Hepatocyte (in vitro differentiated cells): Measurements from ENCODE around the gene CX3CL1.

Source experiments
- EZH2 ChIP-seq: fragments of 200-600 bp; sonication (generic); IDR thresholded peaks from 2 replicates; pipeline ENCODE4 v1.6.1; 2016; ENCODE audit warnings: antibody characterized with exemption, mild to moderate bottlenecking, borderline replicate concordance
- EZH2phosphoT487 ChIP-seq: fragments of 200-600 bp; sonication (generic); IDR thresholded peaks from one replicate; pipeline ENCODE4 v1.6.1; 2018; ENCODE audit warnings: antibody characterized with exemption, mild to moderate bottlenecking, low read depth, moderate library complexity; ENCODE audit not compliant: unreplicated experiment, severe bottlenecking
- TF ChIP-seq, protein P1 (sequence below): fragments of 200-600 bp; sonication (generic); IDR thresholded peaks from 2 replicates; pipeline ENCODE4 v1.5.1; 2016; ENCODE audit warnings: antibody characterized with exemption, mild to moderate bottlenecking; ENCODE audit not compliant: poor library complexity

- TF ChIP-seq, protein P1, sequence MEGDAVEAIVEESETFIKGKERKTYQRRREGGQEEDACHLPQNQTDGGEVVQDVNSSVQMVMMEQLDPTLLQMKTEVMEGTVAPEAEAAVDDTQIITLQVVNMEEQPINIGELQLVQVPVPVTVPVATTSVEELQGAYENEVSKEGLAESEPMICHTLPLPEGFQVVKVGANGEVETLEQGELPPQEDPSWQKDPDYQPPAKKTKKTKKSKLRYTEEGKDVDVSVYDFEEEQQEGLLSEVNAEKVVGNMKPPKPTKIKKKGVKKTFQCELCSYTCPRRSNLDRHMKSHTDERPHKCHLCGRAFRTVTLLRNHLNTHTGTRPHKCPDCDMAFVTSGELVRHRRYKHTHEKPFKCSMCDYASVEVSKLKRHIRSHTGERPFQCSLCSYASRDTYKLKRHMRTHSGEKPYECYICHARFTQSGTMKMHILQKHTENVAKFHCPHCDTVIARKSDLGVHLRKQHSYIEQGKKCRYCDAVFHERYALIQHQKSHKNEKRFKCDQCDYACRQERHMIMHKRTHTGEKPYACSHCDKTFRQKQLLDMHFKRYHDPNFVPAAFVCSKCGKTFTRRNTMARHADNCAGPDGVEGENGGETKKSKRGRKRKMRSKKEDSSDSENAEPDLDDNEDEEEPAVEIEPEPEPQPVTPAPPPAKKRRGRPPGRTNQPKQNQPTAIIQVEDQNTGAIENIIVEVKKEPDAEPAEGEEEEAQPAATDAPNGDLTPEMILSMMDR: no peak
- TF ChIP-seq EZH2 (no peak), EZH2phosphoT487 (no peak)
These were observed 22.7 kb downstream of the CX3CL1 start for GRCh38 chr16:57395026-57395425.
